A549 (cell line): ENCODE results near the gene DNAI4. TPM values are rescaled to one million over a fixed set of nuclear protein-coding genes. Genes with fewer than 3 reads are reported as not detected.
A peak's percentile ranks its signal among the peaks of the same experiment; 100 is the strongest.

Experiments
- ATAC-seq, 2 experiments: fragments of 200-7000 bp in 1 of 2; fragments of >200 bp in 1 of 2; cut with Nextera tagmentation in 1 of 2; cut with Tn5 transposase in 1 of 2; 3 replicates each; pipeline versions ENCODE4 v1.8.0 to v1.9.1; 2018 to 2020; ENCODE audit warnings: mild to moderate bottlenecking in 1 of 2, moderate library complexity in 1 of 2
- CTCF ChIA-PET: fragments of 300-600 bp; sonication (Branson Sonifier 250); formaldehyde crosslinking; extraction: SDS; loops from one replicate; lab custom pipeline; 2021; ENCODE audit warnings: antibody characterized with exemption, inconsistent platforms; lab: Yijun Ruan, JAX
- POLR2A ChIA-PET: fragments of 350-600 bp; formaldehyde crosslinking; extraction: SDS; loops from one replicate; lab custom pipeline; 2021; ENCODE audit warnings: antibody characterized with exemption, inconsistent platforms; lab: Yijun Ruan, JAX
- DNase-seq, 2 experiments: peaks; one replicate each; pipeline versions ENCODE4 v3.0.0 to v3.0.0-alpha.2; 2011 to 2016; ENCODE audit warnings: low read depth in 1 of 2, low spot score in 1 of 2
- FAIRE-seq: peaks from 2 replicates; lab custom pipeline; 2011; peaks lifted over from hg19 to GRCh38; lab: Jason Lieb, UNC
- H3K27ac ChIP-seq, 2 experiments: fragments of >200 bp; sonication (Bioruptor Twin); formaldehyde crosslinking; 3 replicates each; pipeline ENCODE4 v1.5.1; 2016 to 2017
- H3K4me1 ChIP-seq: fragments of >200 bp; sonication (Bioruptor Twin); formaldehyde crosslinking; 3 replicates; pipeline ENCODE4 v1.6.1; 2016
- H3K4me2 ChIP-seq: fragments of >200 bp; sonication (Bioruptor Twin); formaldehyde crosslinking; 3 replicates; pipeline ENCODE4 v1.6.1; 2016
- H3K4me3 ChIP-seq: fragments of >200 bp; sonication (Bioruptor Twin); formaldehyde crosslinking; 3 replicates; pipeline ENCODE4 v1.5.1; 2016
- H3K9me3 ChIP-seq: fragments of >200 bp; sonication (Bioruptor Twin); formaldehyde crosslinking; 3 replicates; pipeline ENCODE4 v1.6.1; 2016
- ATOH8 ChIP-seq: fragments of 250-450 bp; sonication (Bioruptor Pico); IDR thresholded peaks from 2 replicates; pipeline ENCODE4 v1.5.0; 2020; ENCODE audit warnings: low read depth, mild to moderate bottlenecking, moderate library complexity
- BHLHE40 ChIP-seq: IDR thresholded peaks from 2 replicates; pipeline ENCODE4 v1.6.1; 2012; ENCODE audit warnings: low read depth, low read length, inconsistent platforms
- EHF ChIP-seq: fragments of 250-450 bp; sonication (Bioruptor Pico); IDR thresholded peaks from 2 replicates; pipeline ENCODE4 v1.5.0; 2020; ENCODE audit warnings: mild to moderate bottlenecking
- EP300 ChIP-seq, 2 experiments: fragments of >200 bp; sonication (Bioruptor Twin); formaldehyde crosslinking; IDR thresholded peaks; 2 replicates in 1 of 2; 3 replicates in 1 of 2; pipeline ENCODE4 v1.6.1; 2016 to 2017
- FOSL2 ChIP-seq, 2 experiments: fragments of 450-650 bp in 1 of 2; fragments of >200 bp in 1 of 2; sonication (Bioruptor Twin) in 1 of 2; formaldehyde crosslinking; IDR thresholded peaks; 2 replicates each; pipeline versions ENCODE4 v1.5.0 to v1.6.1; 2016 to 2020; ENCODE audit warnings: mild to moderate bottlenecking in 1 of 2, moderate library complexity in 1 of 2
- HOXB13 ChIP-seq: fragments of 250-450 bp; sonication (Bioruptor Pico); IDR thresholded peaks from 2 replicates; pipeline ENCODE4 v1.5.0; 2020; ENCODE audit warnings: low read depth, mild to moderate bottlenecking, moderate library complexity
- JUN ChIP-seq, 2 experiments: fragments of >200 bp; sonication (Bioruptor Twin); formaldehyde crosslinking; IDR thresholded peaks; 2 replicates in 1 of 2; 3 replicates in 1 of 2; pipeline ENCODE4 v1.6.1; 2016 to 2017
- JUNB ChIP-seq: fragments of >200 bp; sonication (Bioruptor Twin); formaldehyde crosslinking; IDR thresholded peaks from 2 replicates; pipeline ENCODE4 v1.6.1; 2016
- MAFK ChIP-seq: fragments of 450-650 bp; IDR thresholded peaks from 2 replicates; pipeline ENCODE4 v1.6.1; 2014; ENCODE audit not compliant: partially characterized antibody
- MAZ ChIP-seq: fragments of 150-350 bp; IDR thresholded peaks from 2 replicates; pipeline ENCODE4 v1.6.1; 2014; ENCODE audit warnings: antibody characterized with exemption, low read depth, low read length, borderline replicate concordance
- NPAS2 ChIP-seq: fragments of 250-450 bp; sonication (Bioruptor Pico); IDR thresholded peaks from 2 replicates; pipeline ENCODE4 v1.8.0; 2022; ENCODE audit warnings: mild to moderate bottlenecking, moderate library complexity, borderline replicate concordance
- POLR2A ChIP-seq: IDR thresholded peaks from 2 replicates; pipeline ENCODE4 v1.6.1; 2012; ENCODE audit warnings: mild to moderate bottlenecking, low read length
- RAD21 ChIP-seq, 2 experiments: fragments of >200 bp in 1 of 2; sonication (Bioruptor Twin) in 1 of 2; formaldehyde crosslinking in 1 of 2; IDR thresholded peaks in 1 of 2; conservative IDR thresholded peaks in 1 of 2; 2 replicates in 1 of 2; 3 replicates in 1 of 2; pipeline ENCODE4 v1.6.1; 2012 to 2018; ENCODE audit warnings: inconsistent platforms in 1 of 2
- RNF2 ChIP-seq: fragments of 200-600 bp; sonication (generic); IDR thresholded peaks from 2 replicates; pipeline ENCODE4 v1.6.1; 2016; ENCODE audit warnings: low read depth, mild to moderate bottlenecking, antibody characterized with exemption, moderate library complexity, borderline replicate concordance
- TP53 ChIP-seq: fragments of 250-450 bp; sonication (Bioruptor Pico); IDR thresholded peaks from 2 replicates; pipeline ENCODE4 v1.5.0; 2021; ENCODE audit warnings: mild to moderate bottlenecking, moderate library complexity
- USF2 ChIP-seq: fragments of 450-650 bp; IDR thresholded peaks from 2 replicates; pipeline ENCODE4 v1.6.1; 2014; ENCODE audit warnings: antibody characterized with exemption
- WGBS: methylation state at CpG from one replicate; pipeline ENCODE4 v1.1.6; 2017; ENCODE audit errors: missing lambda C conversion rate; 5-methylcytosine and 5-hydroxymethylcytosine counted together
- polyA plus RNA-seq, 4 experiments: library from polyadenylated mRNA; depleted of rRNA in 3 of 4; stranded (reverse); fragments of >200 nt; fragmentation: RNase III in 1 of 4; extraction: RNeasy Plus Mini Kit Qiagen cat#74134 plus additional on column Dnase treatment in 1 of 4; gene quantifications; 2 replicates in 3 of 4; 3 replicates in 1 of 4; pipeline ENCODE4 v1.2.3, GENCODE V29; 2011 to 2017
- TF ChIP-seq, protein P1 (sequence below): IDR thresholded peaks from 2 replicates; pipeline ENCODE4 v1.6.1; 2012
- TF ChIP-seq, protein P2 (sequence below): fragments of >200 bp; sonication (Bioruptor Twin); formaldehyde crosslinking; IDR thresholded peaks from 3 replicates; pipeline ENCODE4 v1.5.1; 2016

Gene DNAI4
- polyA plus RNA-seq, 2 of the 4 experiments (the other 2 are of a cell fraction), result 1.3 to 4.7 TPM

DNA sequence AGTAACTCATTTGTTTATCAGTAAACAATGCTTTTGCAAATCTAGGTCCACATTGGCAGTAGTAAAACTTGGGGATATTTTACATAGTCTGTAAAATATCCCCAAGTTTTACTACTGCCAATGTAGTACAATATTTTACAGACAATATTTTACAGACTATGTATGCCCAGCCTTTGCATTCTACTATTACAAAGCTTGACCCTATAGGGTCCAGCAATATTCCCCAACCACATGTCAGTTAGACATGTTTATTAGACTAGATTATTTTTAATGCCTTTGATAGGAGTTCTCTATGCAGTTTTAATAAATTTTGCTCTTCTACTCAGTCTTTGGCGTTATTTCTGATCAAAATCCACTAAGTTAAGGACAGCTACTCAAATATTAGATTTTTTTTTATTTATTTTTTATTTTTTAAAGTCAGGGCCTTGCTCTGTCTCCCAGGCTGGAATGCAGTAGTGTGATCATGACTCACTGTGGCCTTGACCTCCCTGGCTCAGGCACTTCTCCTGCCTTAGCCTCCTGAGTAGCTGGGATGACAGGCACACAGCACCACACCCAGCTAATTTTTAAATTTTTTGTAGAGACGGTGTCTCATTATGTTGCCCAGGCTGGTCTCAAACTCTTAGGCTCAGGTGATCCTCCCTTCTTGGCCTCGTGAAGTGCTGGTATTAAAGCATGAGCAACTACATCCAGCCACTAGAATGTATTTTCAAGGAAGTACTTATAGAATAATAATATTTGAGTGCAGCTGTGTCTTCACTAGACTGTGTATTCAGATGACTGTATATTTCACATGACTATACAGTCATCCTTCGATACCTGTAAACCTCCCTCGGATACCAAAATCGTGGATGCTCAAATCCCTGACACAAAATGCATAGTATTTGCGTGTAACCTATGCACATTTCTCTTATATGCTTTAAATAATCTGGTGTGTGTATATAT is 19.9 kb upstream of the DNAI4 start:
- Histone ChIP-seq H3K27ac (peak overlapping the region; percentile 73 to 86), H3K4me2 (peak overlapping the region; percentile 66), H3K4me1 (peaks cover 69% of the 10 kb centered on the region)
- ChIA-PET POLR2A (interaction anchor here (1.6 kb wide), 1 partner anchor 14 kb away, joined by 16 read pairs; no protein-coding TSS in a partner anchor), CTCF (interaction anchor here (1.4 kb wide), 1 partner anchor 11 kb away, joined by 3 read pairs; no protein-coding TSS in a partner anchor)
- FAIRE-seq, result no peak
- ATAC-seq, result peak; percentile 90 to 93
- WGBS, result 31% methylated on average over 7 of the region's 7 CpGs
- TF ChIP-seq FOSL2 (IDR thresholded peaks at IDR 0.05) (peak; percentile 54), FOSL2 (CRISPR knock-in tag; IDR thresholded peaks at IDR 0.05) (peak; percentile 65), EP300 (IDR thresholded peaks at IDR 0.05) (0 out of 5 replicates have a peak, but pooled peaks of 1 of the 2 experiments have one; percentile 11), NPAS2 (no peak), JUN (IDR thresholded peaks at IDR 0.05) (0 out of 5 replicates have a peak, but pooled peaks of 1 of the 2 experiments have one; percentile 27), JUNB (peak; percentile 44; the same call in 1 of the 2 replicates), BHLHE40 (no peak), RNF2 (no peak)
- TF ChIP-seq, protein P1, sequence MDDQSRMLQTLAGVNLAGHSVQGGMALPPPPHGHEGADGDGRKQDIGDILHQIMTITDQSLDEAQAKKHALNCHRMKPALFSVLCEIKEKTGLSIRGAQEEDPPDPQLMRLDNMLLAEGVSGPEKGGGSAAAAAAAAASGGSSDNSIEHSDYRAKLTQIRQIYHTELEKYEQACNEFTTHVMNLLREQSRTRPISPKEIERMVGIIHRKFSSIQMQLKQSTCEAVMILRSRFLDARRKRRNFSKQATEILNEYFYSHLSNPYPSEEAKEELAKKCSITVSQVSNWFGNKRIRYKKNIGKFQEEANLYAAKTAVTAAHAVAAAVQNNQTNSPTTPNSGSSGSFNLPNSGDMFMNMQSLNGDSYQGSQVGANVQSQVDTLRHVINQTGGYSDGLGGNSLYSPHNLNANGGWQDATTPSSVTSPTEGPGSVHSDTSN, result no peak
- TF ChIP-seq, all 56 proteins: peak for 4
- Histone ChIP-seq H3K9me3 (no peaks in the 10 kb centered on the region), H3K4me3 (no peak overlapping the region; the same call in 2 of the 3 replicates)
- peak in 1 of 2 experiments; percentile 53 for DNase-seq

DNA sequence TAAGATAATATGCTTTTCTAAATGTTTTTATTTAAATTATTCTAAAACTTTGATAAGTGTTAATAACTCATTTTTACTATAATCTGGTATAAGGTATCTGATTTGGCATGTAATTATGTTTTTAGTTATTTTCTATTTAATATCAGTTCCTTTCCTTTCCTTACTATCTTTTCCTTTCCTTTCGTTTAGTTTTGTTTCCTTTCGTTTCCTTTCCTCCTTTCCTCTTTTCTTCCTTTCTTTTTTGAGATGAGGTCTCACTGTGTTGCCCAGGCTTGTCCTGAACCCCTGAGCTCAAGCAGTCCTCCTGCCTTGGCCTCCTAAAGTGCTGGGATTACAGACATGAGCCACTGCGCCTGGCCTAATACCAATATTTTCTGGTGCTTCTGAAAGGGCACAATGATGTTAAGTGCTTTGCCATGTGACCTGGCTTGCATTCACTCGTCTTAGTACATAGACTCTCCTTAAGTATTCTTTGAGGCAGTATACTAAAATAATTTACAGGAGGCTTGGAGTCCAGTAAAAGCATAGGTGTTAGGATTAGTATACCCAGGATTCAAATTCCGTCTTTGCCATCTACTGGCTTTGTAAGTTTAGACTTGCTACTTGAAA is 18.8 kb upstream of the DNAI4 start:
- H3K4me1 ChIP-seq, result peaks cover 80% of the 10 kb centered on the region
- peak overlapping the region; percentile 73 to 84 for H3K27ac ChIP-seq
- ATAC-seq (peak in 1 of 2 experiments; percentile 23; a peak in 1 of 6 replicates), FAIRE-seq (no peak), DNase-seq (no peak)
- POLR2A ChIA-PET, result interaction anchor here (1.6 kb wide), 1 partner anchor 13 kb away, joined by 16 read pairs; no protein-coding TSS in a partner anchor
- CTCF ChIA-PET, result interaction anchor here (1.4 kb wide), 1 partner anchor 10 kb away, joined by 3 read pairs; no protein-coding TSS in a partner anchor
- H3K9me3 ChIP-seq, result no peaks in the 10 kb centered on the region
- no peak overlapping the region for H3K4me3 ChIP-seq
- TF ChIP-seq USF2, result no peak
- no peak for TF ChIP-seq TP53
- TF ChIP-seq RNF2, result no peak
- TF ChIP-seq RAD21 (conservative IDR thresholded peaks at IDR 0.05 in 1 of 2, IDR thresholded peaks at IDR 0.05 in 1 of 2), result no peak
- TF ChIP-seq, protein P2, sequence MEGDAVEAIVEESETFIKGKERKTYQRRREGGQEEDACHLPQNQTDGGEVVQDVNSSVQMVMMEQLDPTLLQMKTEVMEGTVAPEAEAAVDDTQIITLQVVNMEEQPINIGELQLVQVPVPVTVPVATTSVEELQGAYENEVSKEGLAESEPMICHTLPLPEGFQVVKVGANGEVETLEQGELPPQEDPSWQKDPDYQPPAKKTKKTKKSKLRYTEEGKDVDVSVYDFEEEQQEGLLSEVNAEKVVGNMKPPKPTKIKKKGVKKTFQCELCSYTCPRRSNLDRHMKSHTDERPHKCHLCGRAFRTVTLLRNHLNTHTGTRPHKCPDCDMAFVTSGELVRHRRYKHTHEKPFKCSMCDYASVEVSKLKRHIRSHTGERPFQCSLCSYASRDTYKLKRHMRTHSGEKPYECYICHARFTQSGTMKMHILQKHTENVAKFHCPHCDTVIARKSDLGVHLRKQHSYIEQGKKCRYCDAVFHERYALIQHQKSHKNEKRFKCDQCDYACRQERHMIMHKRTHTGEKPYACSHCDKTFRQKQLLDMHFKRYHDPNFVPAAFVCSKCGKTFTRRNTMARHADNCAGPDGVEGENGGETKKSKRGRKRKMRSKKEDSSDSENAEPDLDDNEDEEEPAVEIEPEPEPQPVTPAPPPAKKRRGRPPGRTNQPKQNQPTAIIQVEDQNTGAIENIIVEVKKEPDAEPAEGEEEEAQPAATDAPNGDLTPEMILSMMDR, result no peak
- TF ChIP-seq MAZ, result no peak
- no peak for TF ChIP-seq EHF (CRISPR knock-in tag)
- TF ChIP-seq HOXB13, result no peak
- TF ChIP-seq ATOH8 (CRISPR knock-in tag), result no peak
- TF ChIP-seq EP300 (IDR thresholded peaks at IDR 0.05), result no peak
- no peak for TF ChIP-seq MAFK
- TF ChIP-seq JUNB, result no peak
- TF ChIP-seq, protein P1, result no peak
- no peak for TF ChIP-seq POLR2A
- H3K4me2 ChIP-seq, result peak overlapping the region; percentile 66
- WGBS, result 78% methylated on average over 5 of the region's 5 CpGs
